ENCODE data around the gene GHRHR.

Gene GHRHR

DNA sequence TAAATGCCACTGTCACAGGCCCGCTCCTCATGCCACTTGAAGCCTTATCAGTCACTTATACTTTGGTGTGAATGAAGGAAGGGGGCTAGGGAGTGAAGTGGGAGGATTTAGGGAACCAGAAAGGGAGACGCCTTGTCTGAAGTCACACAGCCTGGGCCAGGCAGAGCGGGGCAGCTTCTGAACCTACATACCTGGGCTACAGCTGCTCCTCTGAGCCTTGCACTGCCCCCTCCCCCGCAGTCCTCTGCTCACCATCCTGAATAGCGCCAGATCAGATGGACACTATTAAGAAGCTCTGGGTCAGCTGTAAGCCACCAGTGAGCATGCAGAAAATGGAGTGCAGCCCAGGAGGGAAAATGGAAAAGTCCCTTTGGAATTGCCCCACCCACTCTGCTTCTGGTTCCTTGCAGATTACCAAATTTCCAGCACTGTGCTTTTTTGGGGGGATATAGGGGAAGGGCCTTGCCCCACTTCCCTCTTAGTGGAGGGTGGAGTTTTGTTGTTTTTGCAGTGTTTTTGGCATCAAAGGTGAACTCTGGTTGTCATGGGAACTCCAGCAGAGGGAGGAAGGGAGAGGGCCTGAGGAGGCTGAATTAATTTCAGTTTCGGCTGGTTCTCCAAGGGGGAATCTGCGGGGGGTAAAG is 53.4 kb downstream of the GHRHR start:
- DNase-seq, result no peak

DNA sequence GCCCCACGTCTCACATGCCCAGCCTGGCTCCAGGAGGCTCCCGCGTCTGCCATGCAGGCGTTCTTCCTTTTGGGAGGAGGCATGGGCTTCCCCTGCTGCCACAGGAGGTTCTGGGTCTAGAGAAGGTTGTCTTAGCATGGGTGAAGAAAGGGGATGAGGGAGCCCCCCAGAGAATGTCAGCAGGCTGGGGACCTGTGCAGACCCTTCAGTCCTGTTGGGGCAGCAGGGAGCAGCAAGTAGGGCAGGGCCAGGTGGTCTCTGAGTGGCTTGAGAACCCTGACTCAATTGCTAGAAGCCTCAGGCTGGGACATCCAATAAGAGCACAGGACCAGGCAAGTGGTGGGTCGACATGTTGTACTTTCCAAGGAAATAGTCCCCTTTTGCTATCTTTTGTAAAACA is 54.0 kb downstream of the GHRHR start:
- no peak for DNase-seq

DNA sequence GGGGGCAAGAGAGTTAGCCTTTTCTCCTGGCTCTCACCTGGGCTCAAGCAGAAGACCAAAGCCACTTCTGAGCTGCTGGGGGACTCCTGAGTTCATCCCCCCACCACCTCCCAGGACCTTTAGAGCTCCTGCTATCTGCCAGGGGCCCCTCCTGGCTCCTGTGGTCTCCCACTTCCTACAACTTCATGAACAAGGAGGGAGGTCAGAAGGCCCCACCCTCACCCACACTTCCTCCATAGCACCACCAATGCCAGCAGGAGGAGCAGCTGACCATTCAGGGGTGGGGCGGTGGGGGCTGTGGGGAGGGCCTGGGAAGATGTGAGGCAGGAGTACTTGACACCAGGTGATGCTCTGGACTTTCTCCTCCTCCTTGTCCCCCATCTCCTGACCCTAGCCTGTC is 55.8 kb downstream of the GHRHR start:
- DNase-seq, result no peak

DNA sequence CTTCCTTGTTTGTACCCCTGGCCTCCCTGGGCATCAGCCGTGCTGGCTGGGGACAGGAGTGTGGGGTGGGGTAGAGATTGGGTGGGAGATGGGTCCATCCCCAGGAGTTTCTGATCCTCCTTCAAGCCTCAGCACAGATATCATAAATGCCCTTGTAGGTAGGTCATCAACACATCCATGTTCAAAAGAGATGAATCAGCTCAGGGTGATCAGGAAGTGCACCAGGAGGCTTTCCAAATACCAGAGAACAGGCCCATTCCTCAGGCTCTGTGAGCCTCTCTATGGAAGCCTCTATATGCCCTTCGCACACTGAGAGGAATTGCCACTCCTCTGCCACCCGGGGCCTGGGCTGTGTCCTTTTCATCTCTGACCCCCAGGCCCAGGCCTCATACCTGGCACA is 56.4 kb downstream of the GHRHR start:
- no peak for DNase-seq

DNA sequence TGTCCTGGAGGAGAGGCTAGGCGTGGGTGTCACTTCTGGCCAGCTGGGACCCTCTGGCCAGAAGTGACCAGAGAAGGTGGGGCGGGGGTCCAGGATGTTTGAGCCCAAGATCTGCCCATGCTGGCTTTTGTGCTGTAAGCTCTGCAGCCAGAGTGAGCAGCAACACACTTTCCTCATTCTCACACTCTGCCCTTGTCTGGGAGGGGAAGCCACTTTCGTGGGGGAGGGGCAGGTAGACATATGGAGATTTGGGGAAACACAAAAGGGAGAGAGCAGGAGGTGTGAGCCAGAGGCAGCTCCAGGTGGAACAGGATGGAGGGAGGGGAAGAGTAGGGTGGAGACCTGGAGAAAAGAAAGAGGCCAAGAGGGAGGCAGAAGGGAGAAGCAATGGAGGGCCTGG is 56.9 kb downstream of the GHRHR start:
- DNase-seq, result no peak

DNA sequence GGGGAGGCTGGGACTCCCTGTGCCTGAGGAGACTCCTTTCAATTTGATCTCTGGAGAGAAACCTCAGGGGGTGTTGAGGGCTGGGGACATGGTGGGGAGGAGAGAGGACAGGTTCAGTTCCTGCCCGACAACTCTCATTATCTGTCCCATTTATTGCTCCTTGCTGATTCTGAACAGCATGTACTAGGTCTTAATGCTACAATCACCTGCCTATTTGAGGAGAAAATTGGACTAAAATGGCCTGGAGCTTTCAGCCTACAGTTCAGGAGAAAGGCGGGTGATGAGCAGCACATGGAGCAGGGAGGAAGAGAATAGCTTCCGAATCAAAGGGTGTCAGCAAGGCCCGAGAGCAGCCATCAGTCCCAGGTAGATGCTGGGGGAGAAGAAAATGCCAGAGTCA is 58.4 kb downstream of the GHRHR start:
- DNase-seq, result no peak

DNA sequence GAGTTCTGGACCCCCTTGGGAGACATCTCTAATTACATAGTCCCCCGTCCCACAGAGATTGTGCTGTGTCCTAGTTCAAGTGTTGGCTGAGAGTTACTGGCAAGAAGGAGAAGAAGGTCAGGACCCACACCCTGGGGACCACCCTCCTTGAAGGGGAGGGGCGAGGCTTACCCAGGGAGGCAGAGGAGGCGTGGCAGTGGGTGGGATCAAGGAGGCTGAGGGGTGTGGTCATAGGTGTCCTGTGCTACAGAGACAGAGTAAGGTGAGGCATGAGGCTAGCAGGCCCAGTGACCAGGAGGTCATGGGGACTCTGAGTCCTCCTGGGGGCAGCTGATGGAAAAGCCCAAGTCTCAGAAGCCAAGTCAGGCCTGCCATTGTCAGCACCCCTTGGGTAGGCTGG is 59.0 kb downstream of the GHRHR start:
- no peak for DNase-seq

DNA sequence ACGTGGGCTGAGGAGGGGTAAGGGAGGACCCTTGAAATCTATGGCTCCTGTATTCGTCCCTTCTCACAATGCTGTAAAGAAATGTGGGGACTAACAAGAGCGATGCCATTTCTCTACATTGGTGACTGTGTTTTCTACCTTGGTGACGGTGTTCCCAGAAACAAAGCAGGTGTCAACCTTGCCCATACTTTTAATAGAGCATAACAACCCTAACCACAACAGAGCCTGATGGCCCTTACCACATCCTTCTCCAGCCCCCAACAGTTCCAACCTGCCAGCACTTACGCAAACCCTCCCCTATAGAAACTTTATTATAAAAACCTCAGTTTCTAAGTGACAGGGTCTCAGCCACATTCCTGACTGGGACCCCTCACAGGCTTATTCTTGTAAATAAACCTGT is 60.1 kb downstream of the GHRHR start:
- DNase-seq, result no peak

DNA sequence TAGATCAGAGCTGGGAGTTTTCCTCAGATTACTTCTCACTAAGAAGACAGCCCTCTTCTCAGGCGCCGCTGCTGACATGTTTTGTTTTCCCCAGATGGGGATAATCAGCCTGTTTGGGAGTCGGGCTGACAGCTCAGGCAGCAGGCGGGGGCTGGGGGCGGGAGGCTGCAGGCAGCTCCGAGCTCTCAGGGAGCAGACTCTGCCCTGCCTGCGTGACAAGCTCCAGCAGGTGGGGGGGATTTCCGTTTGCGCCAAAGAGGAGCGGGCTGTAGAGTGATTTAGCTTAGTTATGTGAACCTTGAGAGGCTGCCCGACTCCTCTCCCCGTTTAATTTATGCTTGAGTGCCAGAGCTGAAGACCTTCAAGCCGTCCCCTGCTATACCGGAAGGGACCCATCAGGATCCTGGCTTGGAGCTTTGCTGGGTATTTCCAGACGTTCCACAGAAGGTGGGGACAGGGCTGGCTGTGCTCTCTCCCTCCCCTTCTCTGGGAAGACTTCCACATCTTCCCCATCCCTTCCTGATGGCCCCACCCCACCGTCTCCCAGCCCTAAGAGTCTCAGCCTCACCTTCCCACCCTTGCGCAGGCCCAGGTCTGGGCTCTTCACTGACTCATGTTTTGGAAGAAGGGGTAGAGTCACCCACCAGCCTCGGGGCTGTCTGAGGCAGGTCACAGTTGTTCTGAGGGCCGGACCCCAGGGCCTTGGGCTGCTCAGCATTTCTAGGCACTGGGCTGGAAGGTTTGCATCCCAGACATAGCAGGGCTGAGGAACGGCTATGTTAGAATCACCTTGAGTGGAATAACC is 63.6 kb downstream of the GHRHR start:
- no peak for DNase-seq

DNA sequence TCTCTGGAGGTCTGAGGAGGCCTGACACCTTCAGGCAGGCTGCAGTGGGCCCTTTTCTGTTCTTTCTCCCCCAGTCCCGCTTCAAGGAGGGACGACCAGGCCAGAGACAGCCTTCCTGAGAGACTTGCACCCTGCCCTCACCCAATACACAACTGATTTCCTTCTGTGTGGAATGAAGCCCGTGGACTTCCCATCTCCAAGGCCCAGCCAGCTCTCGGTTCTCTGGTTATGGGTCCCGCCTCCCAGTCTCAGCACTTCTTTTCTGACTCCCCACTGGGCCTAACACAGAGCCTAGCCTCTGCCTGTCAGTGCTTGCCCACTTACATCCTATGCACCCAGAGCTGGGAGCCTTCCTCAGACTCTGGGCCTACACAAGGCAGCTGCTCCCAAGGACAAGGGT is 64.3 kb downstream of the GHRHR start:
- no peak for DNase-seq

DNA sequence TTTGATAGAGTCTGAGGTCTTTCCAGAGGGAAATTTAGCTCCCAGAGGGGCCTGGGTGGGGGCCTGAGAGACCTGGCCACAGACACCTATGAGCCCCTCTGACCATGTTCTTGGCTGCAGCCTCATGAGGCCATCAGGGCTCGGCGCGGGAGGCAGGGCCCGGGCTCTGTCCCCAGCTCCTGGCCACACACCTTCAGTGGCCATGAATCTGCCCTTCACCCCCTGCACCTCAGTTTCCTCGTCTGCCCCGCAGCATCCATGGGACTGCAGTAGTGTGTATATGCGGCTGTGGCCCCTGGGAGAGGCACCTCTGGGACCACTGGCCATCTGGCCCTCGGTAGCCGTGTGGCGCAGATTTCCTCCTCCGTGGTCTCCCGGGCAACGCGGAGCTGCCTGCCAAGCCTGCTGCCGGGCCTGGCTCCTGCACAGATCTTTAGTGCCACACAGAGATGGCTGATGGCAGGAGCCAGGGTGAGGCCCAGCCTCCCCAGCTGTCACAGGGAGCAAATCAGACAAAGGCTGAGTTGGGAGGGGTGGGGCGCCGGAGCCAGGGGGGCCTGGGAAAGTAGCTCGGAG is 64.8 kb downstream of the GHRHR start:
- no peak for DNase-seq
